Right lobe of liver (tissue), 4 donors: ENCODE measurements around the gene PRSS33.

Experiments used
- POLR2A ChIP-seq: fragments of 450-650 bp; IDR thresholded peaks from one replicate; pipeline ENCODE4 v1.6.1; 2017; ENCODE audit warnings: antibody characterized with exemption, mild to moderate bottlenecking
- TF ChIP-seq, protein P1 (sequence below), 4 donors: fragments of 200-600 bp in 3 of 4; fragments of 450-650 bp in 1 of 4; IDR thresholded peaks; one replicate each; pipeline versions ENCODE4 v1.5.1 to v1.8.0; 2016 to 2022; ENCODE audit warnings: antibody characterized with exemption in 4 of 4, mild to moderate bottlenecking in 2 of 4
- donor health status: DM: no; HTN: no; CAD: no.
- donor health status: DM: no; HTN: no; CAD: no.
- donor health status: DM: no; HTN: yes; CAD: no.

DNA sequence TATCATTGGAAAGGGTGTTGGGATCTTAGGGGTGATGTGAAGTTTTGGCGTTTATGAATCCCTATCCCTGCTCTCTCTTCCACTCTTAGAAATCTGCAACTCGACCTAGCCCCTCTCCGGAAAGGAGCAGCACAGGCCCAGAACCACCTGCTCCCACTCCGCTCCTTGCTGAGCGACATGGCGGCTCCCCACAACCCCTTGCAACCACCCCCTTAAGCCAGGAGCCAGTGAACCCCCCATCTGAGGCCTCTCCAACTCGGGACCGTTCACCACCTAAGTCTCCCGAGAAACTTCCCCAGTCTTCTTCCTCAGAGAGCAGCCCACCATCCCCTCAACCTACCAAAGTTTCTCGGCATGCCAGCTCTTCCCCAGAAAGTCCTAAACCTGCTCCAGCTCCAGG lies 25.9 kb downstream of the PRSS33 start:
- TF ChIP-seq, protein P1, sequence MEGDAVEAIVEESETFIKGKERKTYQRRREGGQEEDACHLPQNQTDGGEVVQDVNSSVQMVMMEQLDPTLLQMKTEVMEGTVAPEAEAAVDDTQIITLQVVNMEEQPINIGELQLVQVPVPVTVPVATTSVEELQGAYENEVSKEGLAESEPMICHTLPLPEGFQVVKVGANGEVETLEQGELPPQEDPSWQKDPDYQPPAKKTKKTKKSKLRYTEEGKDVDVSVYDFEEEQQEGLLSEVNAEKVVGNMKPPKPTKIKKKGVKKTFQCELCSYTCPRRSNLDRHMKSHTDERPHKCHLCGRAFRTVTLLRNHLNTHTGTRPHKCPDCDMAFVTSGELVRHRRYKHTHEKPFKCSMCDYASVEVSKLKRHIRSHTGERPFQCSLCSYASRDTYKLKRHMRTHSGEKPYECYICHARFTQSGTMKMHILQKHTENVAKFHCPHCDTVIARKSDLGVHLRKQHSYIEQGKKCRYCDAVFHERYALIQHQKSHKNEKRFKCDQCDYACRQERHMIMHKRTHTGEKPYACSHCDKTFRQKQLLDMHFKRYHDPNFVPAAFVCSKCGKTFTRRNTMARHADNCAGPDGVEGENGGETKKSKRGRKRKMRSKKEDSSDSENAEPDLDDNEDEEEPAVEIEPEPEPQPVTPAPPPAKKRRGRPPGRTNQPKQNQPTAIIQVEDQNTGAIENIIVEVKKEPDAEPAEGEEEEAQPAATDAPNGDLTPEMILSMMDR (IDR thresholded peaks at IDR 0.05): no peak
- TF ChIP-seq POLR2A: no peak
